SIG-M5 (cell line): ENCODE data around the gene UBAC1.
A peak's percentile ranks its signal among the peaks of the same experiment; 100 is the strongest.
"Not testable (repeated sequence)": the region's sequence is repeated elsewhere in the genome, so short reads cannot be mapped to it uniquely, and the experiment has no call there.

Experiments
- DNase-seq: peaks from one replicate; lab custom pipeline; 2025; lab: John Stamatoyannopoulos, UW

UBAC1 gene

DNA sequence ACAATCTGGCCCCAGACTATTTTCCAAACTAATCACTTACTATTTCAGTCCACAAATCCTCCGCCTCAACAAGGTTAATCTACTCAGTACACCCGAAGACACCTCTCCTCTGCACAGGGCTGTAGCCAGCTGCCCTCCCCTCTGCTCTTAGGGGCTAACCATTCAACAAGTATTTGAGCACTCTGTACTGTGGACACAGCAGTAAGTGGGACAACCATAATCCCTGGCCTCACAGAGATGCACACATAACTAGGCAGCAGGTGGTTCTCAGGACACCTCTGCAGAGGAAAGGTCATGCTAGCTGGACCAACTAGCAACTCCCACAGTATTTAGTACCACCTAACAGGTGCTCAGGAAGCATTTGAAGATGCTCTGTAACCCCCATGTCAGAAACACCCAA lies 59.3 kb downstream of the UBAC1 start:
- DNase-seq = no peak

DNA sequence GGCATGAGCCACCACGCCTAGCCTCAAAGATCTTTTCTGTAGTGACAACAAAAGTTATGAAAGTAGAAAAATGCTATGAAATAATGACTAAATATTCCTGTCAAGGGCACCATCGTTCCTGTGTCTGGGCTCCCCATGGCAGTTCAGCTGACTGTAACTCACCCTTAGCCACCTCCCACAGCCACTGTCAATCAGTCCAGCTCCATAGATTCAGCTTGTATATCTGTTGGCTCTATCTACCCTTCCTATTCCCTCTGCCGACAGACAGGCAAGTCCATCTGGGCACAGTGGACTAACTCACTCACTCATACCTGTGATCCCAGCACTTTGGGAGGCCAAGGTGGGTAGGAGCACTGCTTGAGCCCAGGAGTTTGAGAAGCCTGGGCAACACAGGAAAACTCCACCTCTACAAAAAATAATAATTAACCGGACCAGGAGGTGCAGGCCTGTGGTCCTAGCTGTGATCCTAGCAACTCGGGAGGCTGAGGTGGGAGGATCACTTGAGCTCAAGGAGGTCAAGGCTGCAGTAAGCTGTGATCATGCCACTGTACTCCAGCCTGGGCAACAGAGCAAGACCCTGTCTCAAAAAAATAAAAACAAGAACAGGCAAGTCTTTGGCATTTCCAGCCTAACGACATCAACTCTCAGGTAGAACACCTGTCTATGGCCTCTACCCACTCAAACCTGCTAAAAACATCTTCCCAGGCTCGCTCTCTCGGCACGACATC lies 60.0 kb downstream of the UBAC1 start:
- DNase-seq = no peak

DNA sequence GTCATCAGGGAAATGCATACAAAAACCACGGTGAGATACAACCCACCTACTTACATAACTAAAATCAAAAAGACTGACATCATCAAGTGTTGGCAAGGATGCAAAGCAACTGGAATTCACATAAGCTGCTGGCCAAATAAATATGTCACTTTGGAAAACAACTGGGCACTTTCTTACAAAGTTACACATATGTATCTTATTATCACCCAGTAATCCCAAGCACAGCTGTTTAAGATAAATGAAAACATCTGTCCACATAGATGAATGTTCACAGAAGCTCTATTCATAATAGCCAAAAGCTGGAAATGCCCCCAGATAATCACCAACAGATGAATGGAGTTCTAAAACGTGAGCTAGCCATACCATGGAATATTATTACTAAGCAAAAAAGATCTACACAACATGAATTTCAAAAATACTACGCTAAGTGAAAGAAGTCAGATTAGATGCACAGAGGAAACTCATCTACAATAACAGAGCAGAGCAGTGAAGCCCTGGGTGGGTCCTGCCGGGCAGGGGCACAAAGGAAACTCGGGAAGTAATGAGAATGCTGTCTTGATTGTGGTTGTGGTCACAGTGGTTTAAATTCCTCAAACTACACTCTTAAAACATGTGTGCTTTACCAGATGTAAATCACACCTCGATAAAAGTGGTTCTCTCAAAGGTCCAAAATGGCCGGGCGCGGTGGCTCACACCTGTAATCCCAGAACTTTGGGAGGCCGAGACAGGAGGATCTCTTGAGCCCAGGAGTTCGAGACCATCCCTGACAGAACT lies 62.4 kb downstream of the UBAC1 start:
- DNase-seq = no peak

DNA sequence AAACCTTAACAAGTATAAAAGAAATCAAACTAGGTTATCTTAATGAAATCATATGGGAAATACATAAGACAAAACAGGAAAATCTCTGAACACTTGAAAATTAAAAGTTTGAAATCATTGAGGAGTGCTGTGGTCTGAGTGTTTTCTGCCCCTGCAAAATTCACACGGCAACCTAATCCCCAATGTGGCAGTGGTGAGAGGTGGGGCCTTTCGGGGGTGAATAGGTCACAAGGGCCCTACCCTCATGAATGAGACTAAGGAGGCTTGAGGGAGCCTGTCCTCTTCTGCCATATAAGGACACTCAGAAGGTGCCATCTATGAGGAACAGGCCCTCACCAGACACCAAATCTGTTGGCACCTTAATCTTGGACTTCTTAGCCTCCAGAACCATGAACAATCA lies 64.5 kb downstream of the UBAC1 start:
- DNase-seq = no peak

DNA sequence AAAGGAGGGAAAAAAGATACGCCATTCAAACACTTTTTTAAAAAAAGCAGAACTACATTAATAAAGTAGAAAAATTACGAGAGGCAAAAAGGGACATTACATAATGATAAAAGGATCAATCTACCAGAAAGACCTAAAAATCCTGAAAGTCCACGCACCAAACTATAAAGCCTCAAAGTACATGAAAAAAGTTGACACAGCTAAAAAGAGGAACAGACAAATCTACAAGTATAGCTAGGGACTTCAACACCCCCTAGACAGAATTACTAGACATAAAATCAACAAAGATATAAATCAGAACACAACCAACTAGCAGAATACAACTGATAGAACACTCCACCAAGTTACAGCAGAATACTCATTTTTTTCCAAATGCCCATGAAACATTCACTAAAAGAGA lies 65.0 kb downstream of the UBAC1 start:
- no peak for DNase-seq

DNA sequence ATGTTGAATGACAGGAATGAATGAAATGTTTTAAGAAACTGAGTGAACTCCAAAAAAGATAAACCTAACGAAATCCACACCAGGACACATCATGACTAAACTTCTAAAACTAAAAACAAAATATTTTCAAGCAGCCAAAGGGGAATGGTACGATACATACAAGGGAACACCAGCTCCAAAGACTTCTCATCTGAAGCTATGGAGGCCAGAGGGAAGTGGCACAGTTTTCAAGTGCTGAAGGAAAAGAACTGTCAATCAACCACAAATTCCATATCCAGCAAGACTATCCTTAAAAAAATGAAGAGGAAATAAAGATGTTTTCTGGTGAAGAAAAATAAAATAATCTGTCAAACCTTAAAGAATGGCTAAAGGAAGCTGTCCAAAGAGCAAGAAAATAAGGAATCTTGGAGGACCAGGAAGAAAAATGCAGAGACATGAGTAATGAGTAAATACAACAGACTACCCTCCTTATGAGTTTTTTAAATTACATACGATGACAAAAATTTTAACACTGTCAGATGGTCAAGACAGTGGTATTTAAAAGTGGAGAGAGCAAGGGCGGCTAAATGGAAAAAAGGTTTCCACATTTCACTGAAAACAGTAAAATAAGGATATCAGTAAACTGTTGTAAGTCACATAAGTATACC lies 65.8 kb downstream of the UBAC1 start:
- DNase-seq = no peak

DNA sequence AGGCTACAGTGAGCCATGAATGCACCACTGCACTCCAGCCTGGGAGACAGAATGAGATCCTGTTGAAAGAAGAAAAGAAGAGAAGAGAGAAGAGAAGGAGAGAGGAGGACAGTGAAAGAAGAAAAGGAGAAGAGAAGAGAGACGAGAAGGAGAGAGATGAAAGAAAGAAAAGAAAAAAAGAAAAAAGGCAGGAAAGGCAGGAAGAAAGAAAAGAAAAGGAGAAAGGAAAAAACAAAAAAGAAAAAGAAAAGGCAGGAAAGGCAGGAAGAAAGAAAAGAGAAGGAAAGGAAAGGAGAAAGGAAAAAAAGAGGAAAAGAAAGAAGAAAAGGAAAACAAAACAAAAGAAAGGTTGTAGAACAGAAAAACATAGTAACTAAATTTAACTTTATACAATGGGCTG lies 68.1 kb downstream of the UBAC1 start:
- no peak for DNase-seq

DNA sequence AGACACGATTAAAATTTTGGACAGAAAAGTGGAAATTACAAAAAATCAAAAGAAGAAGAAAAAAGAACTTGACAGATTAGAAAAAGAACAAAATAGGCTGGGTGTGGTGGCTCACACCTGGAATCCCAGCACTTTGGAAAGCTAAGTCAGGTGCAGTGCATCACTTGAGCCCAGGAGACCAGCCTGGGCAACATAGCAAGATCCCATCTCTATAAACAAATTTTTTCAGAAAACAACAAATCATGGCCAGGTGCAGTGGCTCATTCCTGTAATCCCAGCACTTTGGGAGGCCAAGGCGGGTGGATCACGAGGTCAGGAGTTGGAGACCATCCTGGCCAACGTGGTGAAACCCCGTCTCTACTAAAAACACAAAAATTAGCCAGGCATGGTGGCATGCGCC lies 68.8 kb downstream of the UBAC1 start:
- DNase-seq = not testable (repeated sequence)

DNA sequence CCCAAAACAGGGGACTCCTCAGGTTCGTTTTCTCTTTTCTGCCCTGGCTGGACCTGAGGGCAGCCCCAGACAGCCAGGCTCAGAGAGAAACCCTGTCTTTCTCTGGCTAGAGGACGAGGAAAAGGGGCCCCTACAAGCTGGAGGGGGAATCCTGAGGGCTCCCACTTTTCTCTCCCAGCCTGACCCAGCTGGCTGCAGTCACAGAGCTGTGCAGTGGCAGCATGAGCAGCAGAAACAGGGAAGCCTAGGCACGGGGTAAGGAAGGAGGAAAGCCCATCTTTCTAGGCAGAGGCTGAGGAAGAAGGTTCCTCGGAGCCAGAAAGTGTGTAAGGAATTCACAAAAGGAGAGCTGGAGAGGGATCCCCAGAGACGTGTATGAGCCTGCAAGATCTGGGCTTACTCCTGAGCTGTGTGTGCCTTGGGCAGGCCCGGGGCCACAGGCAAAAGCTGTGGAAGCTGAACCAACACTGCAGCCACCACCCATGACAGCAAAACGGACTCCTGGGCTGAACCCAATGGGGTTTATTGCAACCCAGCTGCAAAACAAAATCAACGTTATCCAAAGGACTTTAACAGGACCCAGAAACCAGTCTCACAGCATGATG lies 70.0 kb downstream of the UBAC1 start:
- DNase-seq = no peak

DNA sequence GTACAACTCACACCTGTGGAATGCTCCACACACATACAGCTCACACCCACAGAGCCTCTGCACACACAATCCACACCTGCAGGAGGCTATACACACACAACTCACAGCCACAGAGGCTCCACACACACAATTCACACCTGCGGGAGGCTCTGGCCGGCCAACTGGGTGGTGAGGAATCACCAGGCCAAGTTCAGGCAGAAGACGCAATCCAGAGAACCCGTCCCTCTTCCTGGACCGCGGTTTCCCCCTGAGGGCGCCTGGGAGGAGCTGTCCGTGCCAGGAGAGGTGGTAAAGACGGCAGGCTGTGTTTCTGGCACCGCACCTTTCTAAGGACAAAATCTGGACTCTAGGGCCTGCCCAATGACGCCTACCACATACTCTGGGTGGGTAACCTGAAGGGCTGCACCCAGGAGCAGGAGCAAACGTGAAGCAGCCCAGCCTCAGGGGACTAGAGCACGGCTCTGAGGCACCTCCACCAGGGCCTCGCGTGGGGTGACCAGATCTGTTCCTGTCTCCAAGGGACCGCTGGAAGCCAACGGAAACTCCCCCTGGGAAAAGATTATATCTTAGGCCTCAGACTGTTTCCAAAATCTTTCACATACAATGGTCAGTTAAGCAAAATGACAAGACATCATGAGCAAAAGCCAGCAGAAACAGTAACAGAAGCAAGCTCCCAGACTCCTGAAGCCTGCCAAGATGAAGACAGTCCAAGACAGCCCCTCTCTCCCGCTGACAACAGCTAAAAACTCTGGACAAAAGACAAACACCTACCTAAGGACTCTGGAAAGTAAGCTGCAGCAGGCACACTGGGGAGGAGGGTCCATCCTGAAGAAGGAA lies 70.8 kb downstream of the UBAC1 start:
- no peak for DNase-seq

DNA sequence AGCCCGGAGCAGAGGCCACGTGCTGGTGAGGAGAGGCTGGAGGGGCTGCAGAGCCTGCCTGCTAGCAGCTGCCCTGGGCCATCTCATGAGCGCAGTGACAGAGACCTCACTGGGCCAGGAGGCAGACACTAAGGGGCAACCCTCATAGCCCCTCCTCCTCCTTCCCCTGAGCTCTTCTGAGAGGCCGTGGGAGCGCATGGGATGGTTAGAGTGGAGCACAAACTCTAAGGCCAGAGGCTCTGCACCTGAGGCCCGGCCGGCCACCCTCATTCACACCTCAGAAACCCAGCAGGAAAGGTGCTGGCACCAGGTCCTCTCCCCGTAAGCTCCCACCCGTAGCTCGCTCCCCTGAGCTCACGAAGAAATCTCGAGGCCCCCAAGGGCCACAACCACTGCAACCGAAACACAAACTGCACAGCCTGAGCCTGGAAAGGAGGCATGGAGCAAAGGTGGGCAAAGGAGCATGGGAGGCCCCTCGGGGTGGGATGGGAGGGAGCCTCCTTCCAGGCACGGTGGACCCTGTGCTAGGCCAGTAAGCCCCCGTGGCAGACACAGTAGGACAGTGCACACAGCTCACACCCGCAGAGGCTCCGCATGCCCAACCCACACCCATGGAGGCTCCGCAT lies 71.5 kb downstream of the UBAC1 start:
- DNase-seq = no peak

DNA sequence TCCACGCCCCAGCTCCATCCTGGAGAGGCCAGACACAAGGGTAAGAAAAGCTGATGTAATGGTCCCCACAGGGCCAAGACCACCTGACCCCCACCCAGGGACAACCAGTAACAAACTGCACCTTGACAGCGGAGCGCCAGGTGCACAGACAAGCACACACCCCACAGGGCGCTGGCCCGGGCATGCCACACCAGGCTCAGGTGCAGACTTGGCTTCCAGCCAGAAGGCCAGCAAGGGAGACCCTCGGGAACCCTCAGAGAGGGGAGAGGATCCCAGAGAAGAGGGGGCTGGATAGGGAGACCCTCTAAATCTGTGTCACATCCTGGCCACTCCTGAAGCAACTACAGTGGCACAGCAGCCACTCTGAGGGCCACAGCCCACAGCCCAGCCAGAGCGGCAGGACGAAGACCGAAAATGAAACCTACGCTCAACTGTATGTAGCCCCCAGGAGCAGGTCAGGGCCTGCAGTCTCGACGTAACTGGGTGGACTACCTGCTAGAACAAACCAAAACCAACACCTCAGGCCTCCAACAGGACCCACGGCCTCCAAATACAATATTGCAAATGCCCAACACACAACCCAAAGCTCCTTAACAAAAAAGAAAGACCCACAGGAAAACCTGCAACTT lies 72.3 kb downstream of the UBAC1 start:
- DNase-seq = no peak

DNA sequence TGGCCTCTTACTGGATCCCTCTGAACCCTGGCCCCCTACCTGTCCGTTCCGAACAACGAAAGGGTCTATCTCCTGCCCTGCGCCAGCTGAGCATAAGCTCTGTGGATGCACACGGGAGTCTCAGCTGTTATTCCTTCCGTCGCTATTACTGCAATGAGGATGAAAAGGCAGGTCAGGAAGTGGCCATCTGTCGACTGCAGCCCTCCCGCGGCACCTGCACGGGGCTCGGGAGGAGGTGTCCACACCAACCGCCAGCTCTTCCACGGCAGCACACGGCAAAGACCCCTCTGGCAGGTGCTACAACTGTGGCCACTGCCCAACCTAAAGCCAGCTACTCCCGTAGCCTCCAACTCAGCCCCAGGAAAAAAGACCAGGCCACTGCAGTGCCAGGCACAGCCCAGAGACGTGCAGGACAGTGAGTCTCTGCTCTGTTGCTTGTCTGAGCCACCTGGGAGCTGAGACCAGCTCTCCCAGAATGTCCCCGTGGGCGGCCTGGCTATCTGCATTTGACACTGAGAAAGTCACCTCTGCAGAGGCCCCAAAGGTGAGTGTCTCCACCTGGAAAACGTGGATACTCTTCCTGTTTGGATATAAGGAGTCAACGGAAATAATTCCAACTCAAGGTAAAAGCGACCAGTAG lies 72.9 kb downstream of the UBAC1 start:
- no peak for DNase-seq

DNA sequence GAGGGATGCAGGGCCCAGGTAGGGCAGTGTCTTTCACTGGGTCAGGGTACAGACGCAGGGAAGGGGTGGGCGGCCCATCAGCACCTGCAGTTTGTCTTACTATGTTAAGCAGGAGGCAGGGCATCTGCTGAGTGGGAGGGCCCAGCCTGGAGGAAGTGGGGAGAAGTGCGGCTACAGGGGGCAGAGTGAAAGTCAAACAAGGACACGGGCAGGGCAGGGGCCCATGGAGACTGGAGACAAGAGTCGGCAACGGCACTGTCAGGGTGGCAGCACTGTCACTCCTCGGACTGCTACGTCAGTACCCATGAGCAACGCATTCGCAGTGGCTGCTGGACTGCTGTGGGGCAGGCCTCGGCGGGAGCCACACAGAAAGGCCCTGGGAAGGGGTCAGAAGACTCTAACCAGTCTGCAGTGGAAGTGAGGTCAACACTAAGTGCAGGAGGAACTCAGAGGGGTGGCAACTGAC lies 73.6 kb downstream of the UBAC1 start:
- peak; percentile 72 for DNase-seq

DNA sequence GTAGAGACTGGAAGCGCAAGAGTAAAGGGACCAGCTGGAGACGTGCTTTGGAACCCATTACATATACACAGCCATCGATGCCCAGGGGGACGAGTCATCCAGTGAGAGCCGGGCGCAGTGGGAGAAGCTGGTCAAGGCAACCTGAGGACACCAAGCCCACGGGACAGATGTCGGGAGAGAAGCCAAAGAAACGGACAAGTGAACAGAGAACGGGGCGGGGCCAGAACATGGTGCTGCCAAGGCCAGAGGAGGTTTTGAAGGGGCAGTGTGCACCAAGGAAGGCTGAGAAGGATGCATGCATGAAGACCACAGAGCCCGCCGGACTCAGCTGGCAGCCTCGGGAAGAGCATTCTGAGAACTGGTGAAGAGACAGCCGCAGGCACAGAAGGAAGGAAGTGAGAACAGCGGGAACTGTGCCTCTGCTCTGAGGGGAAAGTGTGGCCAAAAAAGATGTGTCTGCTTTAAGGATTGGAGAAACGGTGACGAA lies 74.1 kb downstream of the UBAC1 start:
- peak; percentile 53 for DNase-seq

DNA sequence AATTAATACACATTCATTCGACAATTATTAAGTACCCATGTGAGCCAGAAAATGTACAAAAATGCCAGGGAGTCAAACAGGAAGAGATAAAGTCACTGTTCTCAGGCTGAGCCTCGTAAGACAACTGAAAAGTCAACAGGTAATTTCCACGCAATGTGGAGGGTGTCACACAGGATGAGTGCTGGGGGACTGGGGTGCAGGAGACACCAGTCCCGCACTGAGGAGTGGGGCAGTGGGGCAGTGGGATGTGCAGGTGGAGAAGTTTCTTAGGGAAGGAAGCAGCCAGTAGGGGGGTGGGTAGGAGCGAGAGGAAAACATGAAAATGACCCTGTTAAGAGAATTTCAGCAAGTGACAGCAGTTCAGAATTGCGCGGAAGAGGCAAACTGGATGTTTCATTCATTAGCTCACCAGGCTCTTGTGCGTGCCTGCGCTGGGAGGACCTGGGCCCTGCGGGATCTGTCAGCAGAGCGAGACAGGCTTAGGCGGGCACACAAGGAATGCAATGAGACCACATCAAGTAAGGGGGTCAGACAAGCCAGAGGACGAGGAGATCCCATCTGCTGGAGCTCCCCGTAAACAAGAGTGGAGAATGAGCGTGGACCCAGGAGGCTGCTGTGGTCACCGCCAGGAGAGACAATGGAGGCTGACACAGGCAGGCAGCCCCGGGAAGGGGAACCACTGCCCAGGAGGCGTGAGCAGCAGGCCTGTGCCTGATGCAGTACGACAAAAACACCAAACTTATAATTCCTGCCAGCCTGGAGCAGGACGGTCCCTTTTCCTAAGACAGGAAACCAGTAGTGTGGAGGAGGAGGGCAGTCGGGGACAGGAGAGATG lies 74.8 kb downstream of the UBAC1 start:
- DNase-seq = no peak

DNA sequence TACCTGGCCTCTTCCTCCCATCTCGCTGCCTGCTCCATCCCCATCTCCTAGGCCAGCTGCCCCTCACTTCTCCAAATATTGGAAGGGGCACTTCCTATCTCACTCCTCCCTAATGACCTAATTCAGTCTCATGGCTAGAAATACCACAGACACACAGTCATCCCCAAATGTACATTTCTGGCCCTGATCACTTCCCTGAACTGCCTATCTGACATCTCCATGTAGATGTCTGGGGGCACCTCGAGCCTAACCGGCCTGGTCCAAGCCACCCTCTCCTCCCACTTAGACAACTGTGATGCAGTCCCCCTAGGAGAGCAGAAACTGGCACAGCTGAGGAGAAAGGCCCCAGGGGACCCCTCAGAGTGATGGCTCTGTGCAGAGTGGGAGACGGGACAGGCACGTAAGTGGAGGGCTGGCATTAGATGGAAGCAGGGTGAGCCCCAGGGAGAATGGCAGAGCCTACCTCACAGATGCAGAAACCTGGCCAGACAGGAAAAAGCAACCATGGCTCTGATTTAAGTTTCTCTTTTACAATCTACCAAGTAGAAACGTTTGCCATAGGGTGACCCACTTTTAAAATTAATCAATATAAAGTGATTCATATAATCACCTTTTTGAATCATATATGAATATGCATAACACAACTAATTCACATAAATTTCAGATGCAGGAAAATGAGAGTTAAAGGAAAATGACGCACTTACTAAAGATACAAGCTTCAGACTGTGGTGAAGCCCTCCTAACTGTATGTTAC lies 75.9 kb downstream of the UBAC1 start:
- DNase-seq = no peak

DNA sequence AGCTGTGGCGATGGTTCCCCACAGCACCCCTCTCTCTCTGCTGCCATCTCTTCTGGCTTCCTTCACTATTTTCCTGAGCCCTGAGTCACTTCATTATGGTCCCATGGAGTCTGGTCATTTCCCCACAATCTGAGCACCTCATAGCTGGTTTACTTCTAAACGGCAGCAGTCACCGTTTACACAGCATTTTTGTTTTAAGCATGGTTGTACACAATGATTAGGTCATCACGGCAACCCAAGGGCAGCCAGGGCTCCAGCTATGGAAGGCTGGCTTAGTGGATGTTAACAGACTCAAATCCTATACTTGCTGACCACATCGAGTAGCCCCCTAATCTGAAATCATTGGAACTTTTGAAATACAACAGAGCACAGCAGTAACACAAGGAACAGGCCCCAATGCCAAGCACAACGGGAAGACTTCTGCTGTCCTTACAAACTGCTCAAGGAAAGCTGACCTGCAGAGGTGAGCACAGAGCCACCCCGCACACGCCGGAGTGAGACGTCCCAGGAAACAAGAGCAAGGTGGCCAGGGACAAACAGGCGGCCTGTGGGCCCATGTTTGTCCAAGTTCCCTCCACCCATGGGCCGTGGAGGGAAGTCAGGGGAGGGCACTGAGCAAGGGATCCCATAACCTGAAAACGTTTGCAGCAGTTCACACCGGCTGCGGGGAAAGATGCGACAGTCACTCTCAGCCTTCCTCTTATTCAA lies 76.7 kb downstream of the UBAC1 start:
- DNase-seq = no peak
